GM12873 (cell line): Measurements from ENCODE around the gene PEX16.

Experiments
- CTCF ChIP-seq: IDR thresholded peaks from 2 replicates; pipeline ENCODE4 v1.5.1; 2012; ENCODE audit warnings: low read depth, mild to moderate bottlenecking, moderate library complexity, low read length, control low read depth; ENCODE audit not compliant: insufficient read depth; ENCODE audit errors: missing control alignments

The PEX16 gene

GRCh38 chr11:45904309-45904915 is 13.3 kb downstream of the PEX16 start:
- no peak for TF ChIP-seq CTCF

DNA sequence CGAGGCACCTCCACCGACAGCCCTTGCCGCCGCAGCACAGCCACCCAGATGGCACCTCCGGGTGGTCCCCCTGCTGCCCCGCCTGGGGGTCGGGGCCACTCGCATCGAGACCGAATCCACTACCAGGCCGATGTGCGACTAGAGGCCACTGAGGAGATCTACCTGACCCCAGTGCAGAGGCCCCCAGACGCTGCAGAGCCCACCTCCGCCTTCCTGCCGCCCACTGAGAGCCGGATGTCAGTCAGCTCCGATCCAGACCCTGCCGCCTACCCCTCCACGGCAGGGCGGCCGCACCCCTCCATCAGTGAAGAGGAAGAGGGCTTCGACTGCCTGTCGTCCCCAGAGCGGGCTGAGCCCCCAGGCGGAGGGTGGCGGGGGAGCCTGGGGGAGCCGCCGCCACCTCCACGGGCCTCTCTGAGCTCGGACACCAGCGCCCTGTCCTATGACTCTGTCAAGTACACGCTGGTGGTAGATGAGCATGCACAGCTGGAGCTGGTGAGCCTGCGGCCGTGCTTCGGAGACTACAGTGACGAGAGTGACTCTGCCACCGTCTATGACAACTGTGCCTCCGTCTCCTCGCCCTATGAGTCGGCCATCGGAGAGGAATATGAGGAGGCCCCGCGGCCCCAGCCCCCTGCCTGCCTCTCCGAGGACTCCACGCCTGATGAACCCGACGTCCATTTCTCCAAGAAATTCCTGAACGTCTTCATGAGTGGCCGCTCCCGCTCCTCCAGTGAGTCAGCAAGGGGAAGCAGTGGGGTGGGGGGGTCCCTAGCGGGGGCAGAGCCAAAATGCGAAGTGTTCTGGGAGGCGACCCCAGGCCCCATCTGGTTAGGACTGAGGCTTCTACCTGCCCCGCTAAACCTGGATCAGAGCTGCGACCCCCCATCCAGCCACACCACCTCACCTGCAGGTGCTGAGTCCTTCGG is 15.0 kb downstream of the PEX16 start:
- no peak for TF ChIP-seq CTCF

DNA sequence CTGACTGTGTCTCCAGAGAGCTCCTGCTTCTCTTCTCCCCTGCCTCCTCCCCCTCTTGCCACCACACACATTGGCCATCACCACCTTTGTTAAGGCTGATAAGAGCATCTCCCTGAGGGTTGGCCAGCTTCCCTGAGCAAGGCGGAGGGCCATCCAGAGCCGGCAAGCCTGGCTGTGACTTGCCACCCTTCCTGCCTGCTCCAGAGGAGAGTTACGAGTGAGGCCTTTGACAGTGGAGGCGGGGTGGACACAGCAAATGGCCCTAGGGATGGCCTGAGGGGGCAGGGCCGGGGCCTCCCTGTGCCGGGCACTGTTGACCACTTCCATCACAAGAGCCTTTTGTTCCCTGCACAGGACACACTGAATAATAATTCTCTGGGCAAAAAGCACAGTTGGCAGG is 16.1 kb downstream of the PEX16 start:
- TF ChIP-seq CTCF = no peak

- TF ChIP-seq CTCF = no peak
Observed at GRCh38 chr11:45900916-45901617, 16.6 kb downstream of the PEX16 start.

DNA sequence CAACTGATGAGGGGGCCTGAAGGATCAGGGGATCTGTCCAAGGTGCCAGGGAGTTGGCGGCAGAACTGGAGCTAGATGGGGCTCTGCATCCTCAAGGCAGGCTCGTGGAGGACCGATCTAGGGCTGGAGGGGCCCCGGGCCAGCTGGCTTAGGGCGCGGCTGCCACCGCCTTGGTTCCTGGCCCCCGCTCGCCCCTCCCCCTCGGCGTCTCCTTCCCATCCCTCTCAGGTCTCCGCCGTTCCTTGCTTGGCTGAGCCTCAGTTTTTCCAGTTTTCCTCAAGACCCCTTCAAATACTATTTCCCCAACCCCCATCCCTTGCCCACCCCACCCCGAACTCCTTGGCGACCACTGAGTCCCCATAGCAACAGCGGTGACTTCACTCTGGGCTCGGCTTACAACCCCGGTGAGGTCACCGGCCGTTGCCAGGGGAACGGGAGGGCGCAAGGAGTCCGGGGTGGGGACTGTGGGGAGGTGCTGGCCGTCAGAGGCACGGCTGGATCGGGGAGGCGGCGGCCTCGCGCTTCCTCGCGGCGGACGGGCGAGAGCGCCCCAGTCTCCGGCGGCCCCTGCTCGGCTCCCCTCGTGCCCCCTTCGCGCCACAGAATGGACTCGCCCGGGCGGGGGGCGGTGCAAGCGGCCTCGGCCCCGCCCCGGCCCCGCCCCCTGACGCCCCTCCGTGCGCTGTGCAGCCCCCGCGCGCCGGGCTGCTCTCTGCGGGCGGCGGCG is 18.1 kb downstream of the PEX16 start:
- TF ChIP-seq CTCF = no peak

GRCh38 chr11:45899086-45899447 is 18.6 kb downstream of the PEX16 start:
- TF ChIP-seq CTCF = no peak
